NT2/D1 (cell line): Measurements from ENCODE around the gene OBSCN.
"Not testable (repeated sequence)": the region's sequence is repeated elsewhere in the genome, so short reads cannot be mapped to it uniquely, and the experiment has no call there.

Experiments
- SUZ12 ChIP-seq: IDR thresholded peaks from 2 replicates; pipeline ENCODE4 v1.6.1; 2011; ENCODE audit not compliant: insufficient read length, insufficient read depth; ENCODE audit errors: extremely low read depth
- YY1 ChIP-seq: IDR thresholded peaks from 2 replicates; pipeline ENCODE4 v1.6.1; 2011; ENCODE audit not compliant: insufficient read length, insufficient read depth

DNA sequence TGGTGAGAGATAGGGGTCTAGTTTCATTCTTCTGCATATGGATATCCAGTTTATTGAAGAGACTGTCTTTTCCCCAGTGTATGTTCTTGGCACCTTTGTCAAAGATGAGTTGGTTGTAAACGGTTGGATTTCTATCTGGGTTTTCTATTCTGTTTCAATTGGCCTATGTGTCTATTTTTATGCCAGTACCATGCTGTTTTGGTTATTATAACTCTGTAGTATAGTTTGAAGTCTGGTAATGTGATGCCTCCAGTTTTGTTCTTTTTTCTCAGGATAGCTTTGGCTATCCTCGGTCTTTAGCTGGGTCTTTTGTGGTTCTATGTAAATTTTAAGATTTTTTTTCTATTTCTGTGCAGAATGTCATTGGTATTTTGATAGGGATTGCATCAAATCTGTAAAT, 19.6 kb upstream of the OBSCN start:
- TF ChIP-seq YY1, SUZ12: not testable (repeated sequence)
